Cardiac septum (tissue), 1 donor: ENCODE data around the gene COX14. TPM values are rescaled to one million over a fixed set of nuclear protein-coding genes. Genes with fewer than 3 reads are reported as not detected.

Source experiments
- DNase-seq: peaks from one replicate; pipeline ENCODE4 v3.0.0-alpha.2; 2020; ENCODE audit warnings: low spot score
- intact Hi-C: fragments of 100-400 bp; cut with DNase I; formaldehyde crosslinking; loops from one replicate; pipeline ENCODE4 v1.14.0; 2022
- total RNA-seq: library from RNA; stranded (reverse); fragmentation: NEBNext Ultra II Directional; extraction: Animal tissue kit (Norgen Biotek cat#: 25700); gene quantifications from one replicate; pipeline ENCODE4 v1.2.1, GENCODE V29; 2021
- donor health status: DM: no; HTN: no; CAD: no.

The COX14 gene
- total RNA-seq, 1 donor from 2014 or later: 152 TPM

GRCh38 chr12:50104417-50105366 lies 7.3 kb upstream of the COX14 start:
- intact Hi-C loops: no loop called here
- DNase-seq: no peak

- no peak for DNase-seq
- intact Hi-C loops: no loop called here
These were observed 6.1 kb upstream of the COX14 start for GRCh38 chr12:50105913-50106450.

GRCh38 chr12:50106907-50107306 lies 5.1 kb upstream of the COX14 start:
- intact Hi-C loops: no loop called here
- DNase-seq: no peak

- no peak for DNase-seq
- intact Hi-C loops: no loop called here
These were observed 4.4 kb upstream of the COX14 start for GRCh38 chr12:50107416-50108268.

GRCh38 chr12:50109319-50109718 lies 2.7 kb upstream of the COX14 start:
- DNase-seq: no peak
- intact Hi-C loops: no loop called here

GRCh38 chr12:50110127-50110761 lies 1.8 kb upstream of the COX14 start:
- DNase-seq: no peak
- intact Hi-C loops: loop anchor here (2.0 to 10.0 kb wide), 2 partner anchors 23 to 55 kb away; partner anchors contain the start of gene CERS5

GRCh38 chr12:50110762-50111351 lies 1.2 kb upstream of the COX14 start:
- intact Hi-C loops: loop anchor here (2.0 to 10.0 kb wide), 2 partner anchors 24 to 54 kb away; partner anchors contain the start of gene CERS5

GRCh38 chr12:50111395-50111692 lies 692 bp upstream of the COX14 start:
- DNase-seq: no peak
- intact Hi-C loops: loop anchor here (2.0 to 10.0 kb wide), 2 partner anchors 25 to 53 kb away; partner anchors contain the start of gene CERS5

More at GRCh38 chr12:50110762-50111351, 1.2 kb upstream of the COX14 start:
- DNase-seq: peak; percentile 90

- peak; percentile 47 for DNase-seq
- intact Hi-C loops: loop anchor here (10.0 kb wide), 1 partner anchor 52 kb away; the partner anchor contains the start of gene CERS5
These were observed 601 bp downstream of the COX14 start for GRCh38 chr12:50112456-50113218.

GRCh38 chr12:50117057-50117622 lies 5.1 kb downstream of the COX14 start:
- peak; percentile 46 for DNase-seq
- intact Hi-C loops: loop anchor here (10.0 kb wide), 1 partner anchor 48 kb away; the partner anchor contains the start of gene CERS5

- intact Hi-C loops: loop anchor here (10.0 kb wide), 1 partner anchor 45 kb away; the partner anchor contains the start of gene CERS5
These were observed 7.4 kb downstream of the COX14 start for GRCh38 chr12:50119387-50119786.

GRCh38 chr12:50120521-50120920 lies 8.5 kb downstream of the COX14 start:
- intact Hi-C loops: no loop called here
- no peak for DNase-seq

More at GRCh38 chr12:50119387-50119786, 7.4 kb downstream of the COX14 start:
- DNase-seq: peak; percentile 31

- intact Hi-C loops: no loop called here
- no peak for DNase-seq
These were observed 8.9 kb downstream of the COX14 start for GRCh38 chr12:50120953-50121352.

- intact Hi-C loops: no loop called here
- DNase-seq: no peak
These were observed 9.6 kb downstream of the COX14 start for GRCh38 chr12:50121641-50122040.

GRCh38 chr12:50123203-50123602 lies 11.2 kb downstream of the COX14 start:
- DNase-seq: no peak
- intact Hi-C loops: no loop called here

- no peak for DNase-seq
- intact Hi-C loops: no loop called here
These were observed 15.5 kb downstream of the COX14 start for GRCh38 chr12:50127546-50127945.

GRCh38 chr12:50129290-50129689 lies 17.3 kb downstream of the COX14 start:
- DNase-seq: no peak
- intact Hi-C loops: no loop called here
